Spleen (tissue), 11 donors: ENCODE data around the gene SLC22A1. TPM values are rescaled to one million over a fixed set of nuclear protein-coding genes. Genes with fewer than 3 reads are reported as not detected.
"Not testable (repeated sequence)": the region's sequence is repeated elsewhere in the genome, so short reads cannot be mapped to it uniquely, and the experiment has no call there.

ENCODE experiments used
- DNase-seq: peaks from one replicate; pipeline ENCODE4 v3.0.0-alpha.2; 2020
- H3K27ac ChIP-seq, 8 donors: fragments of 200-600 bp; sonication (generic) in 7 of 8; 1 replicate in 4 of 8; 2 replicates in 4 of 8; pipeline versions ENCODE4 v1.5.0 to v1.8.0; 2016 to 2021; ENCODE audit warnings: inconsistent platforms in 4 of 8, mild to moderate bottlenecking in 4 of 8, moderate library complexity in 1 of 8
- H3K27me3 ChIP-seq, 7 donors: fragments of 200-600 bp; sonication (generic) in 6 of 7; replicated peaks in 1 of 7; 1 replicate in 4 of 7; 2 replicates in 3 of 7; pipeline versions ENCODE4 v1.5.0 to v1.8.0; 2016 to 2021; ENCODE audit warnings: inconsistent platforms in 3 of 7, mild to moderate bottlenecking in 1 of 7
- H3K36me3 ChIP-seq, 6 donors: fragments of 200-600 bp; sonication (generic) in 5 of 6; 1 replicate in 4 of 6; 2 replicates in 2 of 6; pipeline versions ENCODE4 v1.5.0 to v1.8.0; 2016 to 2021; ENCODE audit warnings: inconsistent platforms in 2 of 6
- H3K4me1 ChIP-seq, 6 donors: fragments of 200-600 bp; sonication (generic) in 5 of 6; 1 replicate in 3 of 6; 2 replicates in 3 of 6; pipeline versions ENCODE4 v1.5.0 to v1.8.0; 2016 to 2021; ENCODE audit warnings: inconsistent platforms in 3 of 6
- H3K4me3 ChIP-seq, 8 donors: fragments of 200-600 bp; sonication (generic) in 7 of 8; 1 replicate in 4 of 8; 2 replicates in 4 of 8; pipeline versions ENCODE4 v1.5.0 to v1.8.0; 2016 to 2021; ENCODE audit warnings: inconsistent platforms in 4 of 8, mild to moderate bottlenecking in 4 of 8, moderate library complexity in 2 of 8
- H3K9me3 ChIP-seq, 8 donors: fragments of 200-600 bp; sonication (generic) in 7 of 8; 1 replicate in 4 of 8; 2 replicates in 4 of 8; pipeline versions ENCODE4 v1.5.0 to v1.8.0; 2016 to 2021; ENCODE audit warnings: inconsistent platforms in 4 of 8
- POLR2A ChIP-seq, 3 donors: fragments of 450-650 bp; IDR thresholded peaks; one replicate each; pipeline ENCODE4 v1.5.1; 2017; ENCODE audit warnings: antibody characterized with exemption in 3 of 3, mild to moderate bottlenecking in 1 of 3
- POLR2AphosphoS5 ChIP-seq, 3 donors: sonication (generic); formaldehyde crosslinking; IDR thresholded peaks; one replicate each; pipeline ENCODE4 v1.5.1; 2017; ENCODE audit warnings: antibody characterized with exemption in 3 of 3
- WGBS, 5 donors: extraction: QIAGEN DNeasy Blood & Tissue Kit in 3 of 5; methylation state at CpG; one replicate each; pipeline versions ENCODE4 v1.1.5 to v1.1.7; 2013 to 2018; 5-methylcytosine and 5-hydroxymethylcytosine counted together
- intact Hi-C: fragments of 100-400 bp; cut with DNase I; formaldehyde crosslinking; loops from one replicate; pipeline ENCODE4 v1.15.0; 2023; ENCODE audit warnings: low total_unique reads
- polyA plus RNA-seq, 3 donors: library from polyadenylated mRNA; stranded (reverse); fragments of 200-250 nt; gene quantifications; one replicate each; pipeline ENCODE4 v1.2.1, GENCODE V29; 2013
- total RNA-seq, 7 donors: library from RNA; depleted of rRNA in 3 of 7; stranded (reverse); fragments of >200 nt in 3 of 7; fragmentation: NEBNext Ultra II Directional in 4 of 7; extraction: Animal tissue kit (Norgen Biotek cat#: 25700) in 4 of 7; gene quantifications; one replicate each; pipeline versions ENCODE4 v1.1.0 to v1.2.1, GENCODE V29; 2016 to 2021
- TF ChIP-seq, protein P1 (sequence below), 11 experiments: fragments of 200-600 bp in 7 of 11; fragments of 450-650 bp in 4 of 11; sonication (generic) in 4 of 11; IDR thresholded peaks in 8 of 11; conservative IDR thresholded peaks in 3 of 11; 1 replicate in 7 of 11; 2 replicates in 4 of 11; pipeline versions ENCODE4 v1.4.0 to v1.8.0; 2016 to 2021; ENCODE audit warnings: antibody characterized with exemption in 11 of 11, inconsistent platforms in 4 of 11, mild to moderate bottlenecking in 1 of 11
- donor health status: healthy with polysubstance abuse.
- donor health status: DM: no; HTN: no; CAD: no; lungs with moderate emphysema.
- donor health status: DM: no; HTN: no; CAD: no.
- donor health status: Bipolar disorder and iron deficiency.
- donor health status: healthy.
- donor health status: DM: no; HTN: no; CAD: no.
- donor health status: DM: yes; HTN: yes; CAD: no.

The SLC22A1 gene
- total and polyA plus RNA-seq, 10 donors, result 0.23 to 6.1 (median 3.9) TPM

DNA sequence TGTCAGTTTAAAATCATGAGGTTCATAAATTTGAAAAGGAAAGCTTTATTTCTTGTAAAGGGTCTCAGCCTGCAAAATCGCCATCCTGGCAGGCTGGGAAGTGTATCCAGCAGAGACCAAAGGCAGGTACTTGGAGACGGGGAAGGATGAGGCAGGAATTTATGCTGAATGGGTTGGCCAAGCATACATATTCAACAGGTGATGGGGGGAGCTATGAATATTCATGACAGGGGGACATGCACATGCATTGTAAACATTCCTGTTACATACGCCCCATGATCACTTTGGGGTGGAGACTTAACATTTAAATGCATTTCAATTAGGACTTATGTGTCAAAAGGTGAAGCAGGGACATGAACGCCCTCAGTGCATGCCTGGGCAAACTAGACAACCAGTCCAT, 9.8 kb upstream of the SLC22A1 start:
- TF ChIP-seq, protein P1, sequence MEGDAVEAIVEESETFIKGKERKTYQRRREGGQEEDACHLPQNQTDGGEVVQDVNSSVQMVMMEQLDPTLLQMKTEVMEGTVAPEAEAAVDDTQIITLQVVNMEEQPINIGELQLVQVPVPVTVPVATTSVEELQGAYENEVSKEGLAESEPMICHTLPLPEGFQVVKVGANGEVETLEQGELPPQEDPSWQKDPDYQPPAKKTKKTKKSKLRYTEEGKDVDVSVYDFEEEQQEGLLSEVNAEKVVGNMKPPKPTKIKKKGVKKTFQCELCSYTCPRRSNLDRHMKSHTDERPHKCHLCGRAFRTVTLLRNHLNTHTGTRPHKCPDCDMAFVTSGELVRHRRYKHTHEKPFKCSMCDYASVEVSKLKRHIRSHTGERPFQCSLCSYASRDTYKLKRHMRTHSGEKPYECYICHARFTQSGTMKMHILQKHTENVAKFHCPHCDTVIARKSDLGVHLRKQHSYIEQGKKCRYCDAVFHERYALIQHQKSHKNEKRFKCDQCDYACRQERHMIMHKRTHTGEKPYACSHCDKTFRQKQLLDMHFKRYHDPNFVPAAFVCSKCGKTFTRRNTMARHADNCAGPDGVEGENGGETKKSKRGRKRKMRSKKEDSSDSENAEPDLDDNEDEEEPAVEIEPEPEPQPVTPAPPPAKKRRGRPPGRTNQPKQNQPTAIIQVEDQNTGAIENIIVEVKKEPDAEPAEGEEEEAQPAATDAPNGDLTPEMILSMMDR (IDR thresholded peaks at IDR 0.05 in 8 of 11, conservative IDR thresholded peaks at IDR 0.05 in 3 of 11), result no peak
- TF ChIP-seq POLR2A (IDR thresholded peaks at IDR 0.05), result no peak
- no peak for TF ChIP-seq POLR2AphosphoS5 (IDR thresholded peaks at IDR 0.05)
- Histone ChIP-seq H3K36me3 (peaks cover 0 to 92% (median 4%) of the 10 kb centered on the region in 6 donors), H3K27ac (no peak overlapping the region), H3K4me1 (no peaks in the 10 kb centered on the region), H3K4me3 (no peak overlapping the region), H3K27me3 (no peaks in the 10 kb centered on the region), H3K9me3 (peaks cover 0 to under 1% (median 0%) of the 10 kb centered on the region in 8 donors)
- 78 to 91% (median 88%) methylated on average over 4 of the region's 4 CpGs for WGBS, 5 donors
- DNase-seq, result no peak
- intact Hi-C loops, result no loop called here

DNA sequence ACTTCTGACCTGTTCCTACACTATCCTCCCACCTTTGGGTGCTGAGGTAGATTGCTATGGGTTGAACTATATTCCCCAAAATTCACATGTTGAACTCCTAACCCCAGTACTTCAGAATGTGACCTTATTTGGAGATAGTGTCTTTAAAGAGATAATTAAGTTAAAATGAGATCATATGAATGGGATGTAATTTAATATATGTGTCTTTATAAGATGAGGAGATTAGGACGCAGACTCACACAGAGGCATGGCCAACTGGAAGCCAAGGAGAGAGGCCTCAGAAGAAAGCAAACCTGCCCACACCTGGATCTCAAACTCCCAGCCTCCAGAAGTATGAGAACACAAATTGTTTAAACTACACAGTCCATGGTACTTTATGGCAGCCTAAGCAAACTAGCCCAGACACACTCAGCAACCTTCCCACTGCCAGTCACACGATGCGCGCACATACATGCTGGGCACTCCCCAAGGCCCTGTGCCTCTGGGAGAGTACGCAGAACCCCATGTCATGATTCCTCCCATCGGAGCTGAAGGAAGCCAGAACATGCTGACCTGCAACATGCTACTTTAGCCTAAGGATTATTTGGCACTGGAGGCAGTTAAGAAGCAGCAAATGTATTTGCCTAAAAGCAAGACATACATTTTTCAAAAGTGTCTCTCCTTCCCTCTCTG, 8.9 kb upstream of the SLC22A1 start:
- TF ChIP-seq POLR2A (IDR thresholded peaks at IDR 0.05), result no peak
- TF ChIP-seq, protein P1 (IDR thresholded peaks at IDR 0.05 in 8 of 11, conservative IDR thresholded peaks at IDR 0.05 in 3 of 11), result no peak
- TF ChIP-seq POLR2AphosphoS5 (IDR thresholded peaks at IDR 0.05), result no peak
- WGBS, 5 donors, result 82 to 97% (median 97%) methylated on average over 6 of the region's 6 CpGs

DNA sequence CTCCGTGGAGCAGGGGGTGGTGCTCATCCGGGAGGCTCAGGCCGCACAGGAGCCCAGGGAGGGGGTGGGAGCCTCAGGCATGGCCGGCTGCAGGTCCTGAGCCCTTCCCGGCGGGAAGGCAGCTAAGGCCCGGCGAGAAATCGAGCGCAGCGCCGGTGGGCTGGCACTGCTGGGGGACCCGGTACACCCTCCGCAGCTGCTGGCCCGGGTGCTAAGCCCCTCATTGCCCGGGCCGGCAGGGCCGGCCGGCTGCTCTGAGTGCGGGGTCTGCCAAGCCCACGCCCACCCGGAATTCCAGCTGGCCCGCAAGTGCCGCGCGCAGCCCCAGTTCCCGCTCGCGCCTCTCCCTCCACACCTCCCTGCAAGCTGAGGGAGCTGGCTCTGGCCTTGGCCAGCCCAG, 7.1 kb upstream of the SLC22A1 start:
- intact Hi-C loops, H3K4me1 ChIP-seq, H3K4me3 ChIP-seq, H3K27ac ChIP-seq, H3K27me3 ChIP-seq: not testable (repeated sequence)
- DNase-seq, result peak; percentile 63
- TF ChIP-seq POLR2AphosphoS5 (IDR thresholded peaks at IDR 0.05), result peak in 1 of 3 donors; percentile 40
- Histone ChIP-seq H3K36me3 (peaks cover 0 to 90% (median 7%) of the 10 kb centered on the region in 6 donors), H3K9me3 (peaks cover 0 to 16% (median 3%) of the 10 kb centered on the region in 8 donors)
- WGBS, 5 donors, result 93 to 98% (median 95%) methylated on average over 9 to 29 of the region's 29 CpGs

More for the DNA sequence above, 8.9 kb upstream of the SLC22A1 start:
- Histone ChIP-seq H3K4me1 (no peaks in the 10 kb centered on the region), H3K27ac (no peak overlapping the region), H3K4me3 (no peak overlapping the region), H3K36me3 (peaks cover 0 to 92% (median 3%) of the 10 kb centered on the region in 6 donors), H3K9me3 (peaks cover 0 to 10% (median 2%) of the 10 kb centered on the region in 8 donors), H3K27me3 (no peaks in the 10 kb centered on the region)
- DNase-seq, result peak; percentile 41
- intact Hi-C loops, result no loop called here

DNA sequence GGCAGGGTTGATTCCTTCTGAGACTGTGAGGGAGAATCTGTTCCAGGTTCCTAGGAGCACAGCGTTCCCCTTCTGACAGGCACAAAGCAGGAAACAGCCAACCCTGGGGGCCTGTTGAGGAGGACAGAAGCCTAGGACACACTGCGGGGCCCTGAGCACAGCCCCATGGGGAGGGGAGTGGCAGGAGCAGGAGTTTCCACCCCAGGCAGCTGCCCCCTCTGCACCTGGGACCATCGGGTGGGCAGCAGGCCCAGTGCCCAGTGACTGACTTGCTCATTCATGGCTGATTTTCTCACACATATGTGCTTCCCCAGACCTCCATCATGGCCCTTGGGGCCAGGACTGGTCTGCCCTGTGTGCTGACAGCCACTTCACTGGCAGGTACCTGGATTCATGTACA, 6.2 kb upstream of the SLC22A1 start:
- Histone ChIP-seq H3K4me1 (no peaks in the 10 kb centered on the region), H3K27ac (no peak overlapping the region), H3K4me3 (no peak overlapping the region), H3K27me3 (no peaks in the 10 kb centered on the region), H3K9me3 (peaks cover 0 to 16% (median 3%) of the 10 kb centered on the region in 8 donors), H3K36me3 (peaks cover 0 to 81% (median 7%) of the 10 kb centered on the region in 6 donors)
- peak in 1 of 3 donors; percentile 34 for TF ChIP-seq POLR2AphosphoS5 (IDR thresholded peaks at IDR 0.05)
- TF ChIP-seq, protein P1 (IDR thresholded peaks at IDR 0.05 in 8 of 11, conservative IDR thresholded peaks at IDR 0.05 in 3 of 11), result no peak
- intact Hi-C loops, result no loop called here
- peak; percentile 49 for DNase-seq
- 92 to 97% (median 95%) methylated on average over 2 to 3 of the region's 3 CpGs for WGBS, 5 donors
